GM23338 (cell line): ENCODE data around the gene SPEM3. TPM values are rescaled to one million over a fixed set of nuclear protein-coding genes. Genes with fewer than 3 reads are reported as not detected.

ENCODE experiments used
- ATAC-seq: fragments of 200-7000 bp; cut with Tn5 transposase; 3 replicates; pipeline ENCODE4 v1.9.1; 2020
- DNase-seq: peaks from one replicate; pipeline ENCODE4 v3.0.0-alpha.2; 2015; ENCODE audit warnings: low spot score
- H2AFZ ChIP-seq: fragments of 200-600 bp; sonication (generic); 2 replicates; pipeline ENCODE4 v1.8.0; 2016; ENCODE audit warnings: antibody characterized with exemption, mild to moderate bottlenecking, moderate library complexity
- H3F3A ChIP-seq: fragments of 200-600 bp; sonication (generic); replicated peaks from 2 replicates; pipeline ENCODE4 v1.8.0; 2017; ENCODE audit warnings: antibody characterized with exemption, mixed run types, low read depth
- H3K27ac ChIP-seq: fragments of 200-600 bp; sonication (generic); 2 replicates; pipeline ENCODE4 v1.6.1; 2016; ENCODE audit warnings: low read depth
- H3K27me3 ChIP-seq: fragments of 200-600 bp; sonication (generic); 2 replicates; pipeline ENCODE4 v1.8.0; 2016; ENCODE audit warnings: mild to moderate bottlenecking, mixed run types, moderate library complexity; ENCODE audit not compliant: insufficient read depth
- H3K36me3 ChIP-seq: fragments of 200-600 bp; sonication (generic); 2 replicates; pipeline ENCODE4 v1.8.0; 2016; ENCODE audit warnings: mild to moderate bottlenecking; ENCODE audit not compliant: insufficient read depth
- H3K4me1 ChIP-seq: fragments of 200-600 bp; sonication (generic); 2 replicates; pipeline ENCODE4 v1.8.0; 2016; ENCODE audit warnings: mild to moderate bottlenecking, moderate library complexity; ENCODE audit not compliant: insufficient read depth
- H3K4me2 ChIP-seq: fragments of 200-600 bp; sonication (generic); 2 replicates; pipeline ENCODE4 v1.7.1; 2017; ENCODE audit warnings: mixed run types
- H3K4me3 ChIP-seq: fragments of 200-600 bp; sonication (generic); 2 replicates; pipeline ENCODE4 v1.6.1; 2016; ENCODE audit warnings: mixed run types
- H3K79me2 ChIP-seq: fragments of 200-600 bp; sonication (generic); replicated peaks from 2 replicates; pipeline ENCODE4 v1.8.0; 2017; ENCODE audit warnings: mild to moderate bottlenecking; ENCODE audit not compliant: insufficient read depth
- H3K9me2 ChIP-seq: fragments of 200-600 bp; sonication (generic); 2 replicates; pipeline ENCODE4 v1.8.0; 2017; ENCODE audit not compliant: insufficient read depth
- H4K20me1 ChIP-seq: fragments of 200-600 bp; sonication (generic); replicated peaks from 2 replicates; pipeline ENCODE4 v1.8.0; 2017; ENCODE audit warnings: mild to moderate bottlenecking; ENCODE audit not compliant: insufficient read depth
- H3K27ac Mint-ChIP-seq: 2 replicates; pipeline ENCODE4 v1.8.0; 2020; ENCODE audit warnings: inconsistent platforms, mild to moderate bottlenecking, moderate library complexity, mixed read lengths
- H3K27me3 Mint-ChIP-seq: 3 replicates; pipeline ENCODE4 v1.8.0; 2022; ENCODE audit warnings: low read depth, mild to moderate bottlenecking, moderate library complexity, mixed read lengths, inconsistent platforms; ENCODE audit not compliant: insufficient read depth, poor library complexity
- H3K36me3 Mint-ChIP-seq: 3 replicates; pipeline ENCODE4 v1.8.0; 2021; ENCODE audit warnings: low read depth, mild to moderate bottlenecking, inconsistent platforms, moderate library complexity, mixed read lengths
- H3K4me1 Mint-ChIP-seq: 3 replicates; pipeline ENCODE4 v1.8.0; 2020; ENCODE audit warnings: mild to moderate bottlenecking, inconsistent platforms, mixed read lengths
- H3K4me3 Mint-ChIP-seq: 3 replicates; pipeline ENCODE4 v1.8.0; 2021; ENCODE audit warnings: moderate library complexity, mild to moderate bottlenecking, inconsistent platforms, mixed read lengths
- H3K9me3 Mint-ChIP-seq: 3 replicates; pipeline ENCODE4 v1.8.0; 2020; ENCODE audit warnings: moderate library complexity, mild to moderate bottlenecking, inconsistent platforms, mixed read lengths
- CREB1 ChIP-seq: fragments of 250-450 bp; sonication (Bioruptor Pico); IDR thresholded peaks from 2 replicates; pipeline ENCODE4 v1.5.0; 2020; ENCODE audit warnings: low read depth, mild to moderate bottlenecking, moderate library complexity
- EZH2 ChIP-seq: fragments of 200-600 bp; sonication (generic); IDR thresholded peaks from one replicate; pipeline ENCODE4 v1.8.0; 2017; ENCODE audit warnings: antibody characterized with exemption, mild to moderate bottlenecking, low read depth; ENCODE audit not compliant: unreplicated experiment
- STAT1 ChIP-seq: IDR thresholded peaks from one replicate; pipeline ENCODE4 v1.6.1; 2016; ENCODE audit warnings: antibody characterized with exemption; ENCODE audit not compliant: unreplicated experiment
- polyA plus RNA-seq: library from polyadenylated mRNA; unstranded; fragments of >200 nt; fragmentation: Nextera tagmentation; extraction: Ambion mirVana; gene quantifications from 2 replicates; pipeline ENCODE4 v1.2.1, GENCODE V29; 2016
- total RNA-seq: library from RNA; depleted of rRNA; stranded (reverse); fragments of >200 nt; shearing (Covaris generic); gene quantifications from 2 replicates; pipeline ENCODE4 v1.2.3, GENCODE V29; 2014
- TF ChIP-seq, protein P1 (sequence below): fragments of 250-450 bp; sonication (Bioruptor Pico); IDR thresholded peaks from 2 replicates; pipeline ENCODE4 v1.5.0; 2020; ENCODE audit warnings: mild to moderate bottlenecking, moderate library complexity
- TF ChIP-seq, protein P2 (sequence below): IDR thresholded peaks from 2 replicates; pipeline ENCODE4 v1.6.1; 2016; ENCODE audit warnings: antibody characterized with exemption

SPEM3 gene
- total and polyA plus RNA-seq, 2 experiments from 2014 or later, result not detected

DNA sequence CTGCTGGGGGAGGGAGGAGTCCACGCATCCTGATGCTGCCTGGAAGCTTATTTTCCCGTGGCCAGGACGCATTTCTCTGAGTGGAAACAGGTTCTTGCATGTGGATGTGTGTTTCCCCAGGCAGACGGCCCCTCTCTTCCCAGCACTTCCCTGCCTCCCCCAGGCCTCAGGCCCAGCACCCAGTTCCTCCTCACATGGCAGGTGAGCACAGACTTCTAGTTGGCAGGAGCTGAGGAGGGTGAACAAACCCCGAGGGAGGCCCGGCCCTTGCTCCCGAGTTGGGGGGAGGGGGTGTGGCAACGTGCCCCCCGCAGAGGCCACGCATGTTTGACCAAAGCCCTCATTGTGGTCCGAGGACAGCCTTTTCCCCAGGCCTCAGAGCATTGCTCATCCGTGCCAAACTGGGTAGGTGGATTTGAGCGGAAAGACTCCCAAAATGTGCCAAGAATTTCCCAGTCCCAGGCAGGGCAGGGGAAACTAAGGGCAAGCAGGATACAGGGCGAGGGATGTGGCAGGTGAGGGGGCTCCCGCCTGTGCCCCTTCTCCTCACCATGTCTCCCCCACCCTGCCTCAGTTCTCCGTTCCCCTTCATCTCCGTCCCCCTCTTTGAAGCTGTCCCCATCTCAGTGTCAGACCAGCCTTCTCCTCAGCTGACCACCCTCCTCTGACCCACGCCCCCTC is 10.0 kb upstream of the SPEM3 start (continued):
- TF ChIP-seq, protein P1, sequence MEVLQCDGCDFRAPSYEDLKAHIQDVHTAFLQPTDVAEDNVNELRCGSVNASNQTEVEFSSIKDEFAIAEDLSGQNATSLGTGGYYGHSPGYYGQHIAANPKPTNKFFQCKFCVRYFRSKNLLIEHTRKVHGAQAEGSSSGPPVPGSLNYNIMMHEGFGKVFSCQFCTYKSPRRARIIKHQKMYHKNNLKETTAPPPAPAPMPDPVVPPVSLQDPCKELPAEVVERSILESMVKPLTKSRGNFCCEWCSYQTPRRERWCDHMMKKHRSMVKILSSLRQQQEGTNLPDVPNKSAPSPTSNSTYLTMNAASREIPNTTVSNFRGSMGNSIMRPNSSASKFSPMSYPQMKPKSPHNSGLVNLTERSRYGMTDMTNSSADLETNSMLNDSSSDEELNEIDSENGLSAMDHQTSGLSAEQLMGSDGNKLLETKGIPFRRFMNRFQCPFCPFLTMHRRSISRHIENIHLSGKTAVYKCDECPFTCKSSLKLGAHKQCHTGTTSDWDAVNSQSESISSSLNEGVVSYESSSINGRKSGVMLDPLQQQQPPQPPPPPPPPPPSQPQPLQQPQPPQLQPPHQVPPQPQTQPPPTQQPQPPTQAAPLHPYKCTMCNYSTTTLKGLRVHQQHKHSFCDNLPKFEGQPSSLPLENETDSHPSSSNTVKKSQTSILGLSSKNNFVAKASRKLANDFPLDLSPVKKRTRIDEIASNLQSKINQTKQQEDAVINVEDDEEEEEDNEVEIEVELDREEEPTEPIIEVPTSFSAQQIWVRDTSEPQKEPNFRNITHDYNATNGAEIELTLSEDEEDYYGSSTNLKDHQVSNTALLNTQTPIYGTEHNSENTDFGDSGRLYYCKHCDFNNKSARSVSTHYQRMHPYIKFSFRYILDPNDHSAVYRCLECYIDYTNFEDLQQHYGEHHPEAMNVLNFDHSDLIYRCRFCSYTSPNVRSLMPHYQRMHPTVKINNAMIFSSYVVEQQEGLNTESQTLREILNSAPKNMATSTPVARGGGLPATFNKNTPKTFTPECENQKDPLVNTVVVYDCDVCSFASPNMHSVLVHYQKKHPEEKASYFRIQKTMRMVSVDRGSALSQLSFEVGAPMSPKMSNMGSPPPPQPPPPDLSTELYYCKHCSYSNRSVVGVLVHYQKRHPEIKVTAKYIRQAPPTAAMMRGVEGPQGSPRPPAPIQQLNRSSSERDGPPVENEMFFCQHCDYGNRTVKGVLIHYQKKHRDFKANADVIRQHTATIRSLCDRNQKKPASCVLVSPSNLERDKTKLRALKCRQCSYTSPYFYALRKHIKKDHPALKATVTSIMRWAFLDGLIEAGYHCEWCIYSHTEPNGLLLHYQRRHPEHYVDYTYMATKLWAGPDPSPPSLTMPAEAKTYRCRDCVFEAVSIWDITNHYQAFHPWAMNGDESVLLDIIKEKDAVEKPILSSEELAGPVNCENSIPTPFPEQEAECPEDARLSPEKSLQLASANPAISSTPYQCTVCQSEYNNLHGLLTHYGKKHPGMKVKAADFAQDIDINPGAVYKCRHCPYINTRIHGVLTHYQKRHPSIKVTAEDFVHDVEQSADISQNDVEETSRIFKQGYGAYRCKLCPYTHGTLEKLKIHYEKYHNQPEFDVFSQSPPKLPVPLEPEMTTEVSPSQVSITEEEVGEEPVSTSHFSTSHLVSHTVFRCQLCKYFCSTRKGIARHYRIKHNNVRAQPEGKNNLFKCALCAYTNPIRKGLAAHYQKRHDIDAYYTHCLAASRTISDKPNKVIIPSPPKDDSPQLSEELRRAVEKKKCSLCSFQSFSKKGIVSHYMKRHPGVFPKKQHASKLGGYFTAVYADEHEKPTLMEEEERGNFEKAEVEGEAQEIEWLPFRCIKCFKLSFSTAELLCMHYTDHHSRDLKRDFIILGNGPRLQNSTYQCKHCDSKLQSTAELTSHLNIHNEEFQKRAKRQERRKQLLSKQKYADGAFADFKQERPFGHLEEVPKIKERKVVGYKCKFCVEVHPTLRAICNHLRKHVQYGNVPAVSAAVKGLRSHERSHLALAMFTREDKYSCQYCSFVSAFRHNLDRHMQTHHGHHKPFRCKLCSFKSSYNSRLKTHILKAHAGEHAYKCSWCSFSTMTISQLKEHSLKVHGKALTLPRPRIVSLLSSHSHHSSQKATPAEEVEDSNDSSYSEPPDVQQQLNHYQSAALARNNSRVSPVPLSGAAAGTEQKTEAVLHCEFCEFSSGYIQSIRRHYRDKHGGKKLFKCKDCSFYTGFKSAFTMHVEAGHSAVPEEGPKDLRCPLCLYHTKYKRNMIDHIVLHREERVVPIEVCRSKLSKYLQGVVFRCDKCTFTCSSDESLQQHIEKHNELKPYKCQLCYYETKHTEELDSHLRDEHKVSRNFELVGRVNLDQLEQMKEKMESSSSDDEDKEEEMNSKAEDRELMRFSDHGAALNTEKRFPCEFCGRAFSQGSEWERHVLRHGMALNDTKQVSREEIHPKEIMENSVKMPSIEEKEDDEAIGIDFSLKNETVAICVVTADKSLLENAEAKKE (CRISPR knock-in tag), result no peak

DNA sequence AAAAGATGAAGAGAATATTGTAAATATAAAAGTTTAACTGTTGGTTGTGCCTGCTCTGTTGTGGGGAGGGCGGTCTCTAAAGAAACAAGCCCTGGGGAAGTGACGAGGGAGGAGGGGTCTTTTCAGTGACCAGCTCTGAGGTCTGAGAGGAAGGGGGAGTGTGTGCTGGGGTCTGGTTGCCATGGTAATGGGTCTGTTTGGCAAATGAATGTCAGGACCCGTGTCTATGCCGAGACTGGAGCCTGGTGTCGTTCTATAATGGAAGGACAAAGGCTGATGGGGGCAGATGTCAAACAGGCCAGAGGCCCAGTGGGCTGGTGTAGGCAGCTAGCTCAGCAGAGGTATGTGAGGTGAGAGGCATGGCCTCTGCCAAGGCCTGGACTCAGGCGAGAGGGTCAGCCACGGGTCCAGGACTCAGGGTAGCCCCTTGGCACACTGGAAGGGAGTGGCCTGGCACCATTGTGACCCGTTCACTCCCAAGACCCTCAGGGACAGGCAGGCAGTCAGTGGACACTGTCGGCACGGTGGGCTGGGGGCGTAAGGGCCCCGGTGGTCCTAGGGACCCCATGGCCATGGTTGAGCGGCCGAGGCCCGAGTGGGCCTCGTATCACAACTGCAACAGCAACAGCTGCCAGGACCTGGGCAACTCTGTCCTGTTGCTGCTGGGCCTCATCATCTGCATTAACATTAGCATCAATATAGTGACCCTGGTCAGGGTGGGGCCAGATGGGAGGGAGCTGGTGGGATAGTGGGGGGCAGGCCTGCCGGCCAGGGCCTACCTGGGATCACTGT is 8.6 kb upstream of the SPEM3 start, which contains the start of gene SPEM1:
TSS of gene SPEM1 (plus strand) at position 506 of the 792 bp plus-strand sequence. CDS start at position 567, 61 bp downstream.
- H2AFZ ChIP-seq, result no peak within 1 kb of the TSS
- H4K20me1 ChIP-seq, result no peaks in the 10 kb centered on the region; the same call in 1 of the 2 replicates
- no peak for ATAC-seq
- H3K36me3 Mint-ChIP-seq, result peaks cover 17% of the 10 kb centered on the region
- H3K27me3 ChIP-seq, result no peaks in the 10 kb centered on the region
- H3K4me1 ChIP-seq, result no peaks in the 10 kb centered on the region
- H3K79me2 ChIP-seq, result no peaks in the 10 kb centered on the region
- H3K27ac ChIP-seq, result no peak within 1 kb of the TSS
- no peaks in the 10 kb centered on the region for H3K9me2 ChIP-seq
- no peak within 1 kb of the TSS for H3K4me3 ChIP-seq
- peaks cover 28% of the 10 kb centered on the region for H3K4me1 Mint-ChIP-seq
- H3K27me3 Mint-ChIP-seq, result peaks cover 17% of the 10 kb centered on the region
- TF ChIP-seq, protein P2, sequence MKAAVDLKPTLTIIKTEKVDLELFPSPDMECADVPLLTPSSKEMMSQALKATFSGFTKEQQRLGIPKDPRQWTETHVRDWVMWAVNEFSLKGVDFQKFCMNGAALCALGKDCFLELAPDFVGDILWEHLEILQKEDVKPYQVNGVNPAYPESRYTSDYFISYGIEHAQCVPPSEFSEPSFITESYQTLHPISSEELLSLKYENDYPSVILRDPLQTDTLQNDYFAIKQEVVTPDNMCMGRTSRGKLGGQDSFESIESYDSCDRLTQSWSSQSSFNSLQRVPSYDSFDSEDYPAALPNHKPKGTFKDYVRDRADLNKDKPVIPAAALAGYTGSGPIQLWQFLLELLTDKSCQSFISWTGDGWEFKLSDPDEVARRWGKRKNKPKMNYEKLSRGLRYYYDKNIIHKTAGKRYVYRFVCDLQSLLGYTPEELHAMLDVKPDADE, result no peak
- TF ChIP-seq, protein P1 (CRISPR knock-in tag), result no peak
- TF ChIP-seq CREB1 (CRISPR knock-in tag) (no peak), STAT1 (no peak), EZH2 (no peak)
- no peak within 1 kb of the TSS for H3K4me2 ChIP-seq
- H3K4me3 Mint-ChIP-seq, result no peak within 1 kb of the TSS; the same call in 2 of the 3 replicates
- no peaks in the 10 kb centered on the region for H3F3A ChIP-seq
- DNase-seq, result peak; percentile 58
- no peaks in the 10 kb centered on the region for H3K36me3 ChIP-seq
- no peaks in the 10 kb centered on the region for H3K9me3 Mint-ChIP-seq
- H3K27ac Mint-ChIP-seq, result peak within 1 kb of the TSS; percentile 67; the same call in 1 of the 2 replicates
